Loucy (cell line): Measurements from ENCODE around the gene PRTG.

Source experiments
- CTCF ChIP-seq: fragments of 200-600 bp; sonication (generic); conservative IDR thresholded peaks from 2 replicates; pipeline ENCODE4 v1.5.1; 2014; ENCODE audit warnings: mild to moderate bottlenecking, antibody characterized with exemption, low read length
- EZH2phosphoT487 ChIP-seq: fragments of 200-600 bp; IDR thresholded peaks from 2 replicates; pipeline ENCODE4 v1.6.1; 2018; ENCODE audit warnings: antibody characterized with exemption, mild to moderate bottlenecking, moderate library complexity, borderline replicate concordance

GRCh38 chr15:55775316-55775715, 32.4 kb upstream of the PRTG start:
- TF ChIP-seq CTCF (no peak), EZH2phosphoT487 (no peak)
